ENCODE results near the gene SRGAP3.

The SRGAP3 gene

GRCh38 chr3:9009976-9010545 lies 239.4 kb downstream of the SRGAP3 start:
- Histone ChIP-seq H3K4me3 (no peak overlapping the region), H3K27ac (no peak overlapping the region)
- no peak for TF ChIP-seq CTCF (IDR thresholded peaks at IDR 0.05)
- DNase-seq (ENCODE audit: low spot score): no peak

GRCh38 chr3:9008550-9009255 lies 240.7 kb downstream of the SRGAP3 start:
- Histone ChIP-seq H3K4me3 (no peak overlapping the region), H3K27ac (no peak overlapping the region)
- TF ChIP-seq CTCF (IDR thresholded peaks at IDR 0.05): no peak
- DNase-seq (ENCODE audit: low spot score): no peak

- TF ChIP-seq CTCF (IDR thresholded peaks at IDR 0.05): no peak
- no peak overlapping the region for H3K27ac ChIP-seq
- no peak overlapping the region for H3K4me3 ChIP-seq
- no peak for DNase-seq (ENCODE audit: low spot score)
Measured at GRCh38 chr3:9007928-9008327, 241.5 kb downstream of the SRGAP3 start.

GRCh38 chr3:9007213-9007612 lies 242.2 kb downstream of the SRGAP3 start:
- TF ChIP-seq CTCF (IDR thresholded peaks at IDR 0.05): no peak
- no peak overlapping the region for H3K27ac ChIP-seq
- DNase-seq (ENCODE audit: low spot score): no peak

DNA sequence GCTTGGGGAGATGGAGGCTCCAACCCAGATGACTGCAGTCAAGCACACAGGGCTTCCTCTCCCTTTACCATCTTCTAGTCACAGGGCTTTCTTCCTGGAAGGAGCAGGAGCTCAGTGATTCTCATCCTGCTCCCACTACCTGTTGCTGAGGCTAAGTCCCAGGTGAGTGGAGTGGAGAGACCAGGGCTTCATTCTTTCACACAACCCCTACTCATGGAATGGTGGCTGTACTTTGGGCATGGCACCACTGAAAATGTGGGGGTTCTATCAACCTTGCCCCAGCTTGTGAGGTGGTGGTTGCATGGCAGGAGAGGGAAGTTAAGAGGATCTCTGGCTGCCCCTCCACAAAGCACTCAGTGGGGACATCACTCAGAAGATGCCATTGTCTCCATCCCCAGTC lies 249.4 kb downstream of the SRGAP3 start:
- no peak for DNase-seq (ENCODE audit: low spot score)
- Histone ChIP-seq H3K4me3 (no peak overlapping the region), H3K27ac (no peak overlapping the region)
- TF ChIP-seq CTCF (IDR thresholded peaks at IDR 0.05): no peak

More at GRCh38 chr3:9007213-9007612, 242.2 kb downstream of the SRGAP3 start:
- H3K4me3 ChIP-seq: no peak overlapping the region

- H3K27ac ChIP-seq: no peak overlapping the region
- H3K4me3 ChIP-seq: no peak overlapping the region
- peak; percentile 47 for DNase-seq (ENCODE audit: low spot score)
- no peak for TF ChIP-seq CTCF (IDR thresholded peaks at IDR 0.05)
Measured at GRCh38 chr3:8997151-8997550, 252.3 kb downstream of the SRGAP3 start.

- no peak overlapping the region for H3K27ac ChIP-seq
- no peak overlapping the region for H3K4me3 ChIP-seq
- peak; percentile 67 for DNase-seq (ENCODE audit: low spot score)
- TF ChIP-seq CTCF (IDR thresholded peaks at IDR 0.05): no peak
Measured at GRCh38 chr3:8996681-8997121, 252.7 kb downstream of the SRGAP3 start.
